ENCODE data around the gene FNDC3B.

FNDC3B gene

DNA sequence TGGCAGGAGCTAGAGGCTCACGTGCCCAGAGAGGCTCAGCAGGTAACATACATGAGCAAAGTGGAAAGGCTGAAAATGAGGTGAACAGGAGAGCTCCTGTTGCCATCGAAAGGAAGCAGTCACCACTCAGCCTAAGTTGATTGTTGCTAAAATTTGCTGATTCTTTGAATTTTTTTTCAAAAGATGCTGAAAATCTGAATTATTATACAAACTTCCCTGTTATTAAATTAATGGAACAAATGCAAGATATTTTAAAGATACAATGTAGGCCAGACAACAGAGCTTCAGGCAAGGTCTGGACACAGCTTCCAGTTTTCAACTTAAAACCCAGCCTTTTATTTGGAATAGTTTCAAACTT is 257.6 kb downstream of the FNDC3B start:
- TF ChIP-seq, protein P1, sequence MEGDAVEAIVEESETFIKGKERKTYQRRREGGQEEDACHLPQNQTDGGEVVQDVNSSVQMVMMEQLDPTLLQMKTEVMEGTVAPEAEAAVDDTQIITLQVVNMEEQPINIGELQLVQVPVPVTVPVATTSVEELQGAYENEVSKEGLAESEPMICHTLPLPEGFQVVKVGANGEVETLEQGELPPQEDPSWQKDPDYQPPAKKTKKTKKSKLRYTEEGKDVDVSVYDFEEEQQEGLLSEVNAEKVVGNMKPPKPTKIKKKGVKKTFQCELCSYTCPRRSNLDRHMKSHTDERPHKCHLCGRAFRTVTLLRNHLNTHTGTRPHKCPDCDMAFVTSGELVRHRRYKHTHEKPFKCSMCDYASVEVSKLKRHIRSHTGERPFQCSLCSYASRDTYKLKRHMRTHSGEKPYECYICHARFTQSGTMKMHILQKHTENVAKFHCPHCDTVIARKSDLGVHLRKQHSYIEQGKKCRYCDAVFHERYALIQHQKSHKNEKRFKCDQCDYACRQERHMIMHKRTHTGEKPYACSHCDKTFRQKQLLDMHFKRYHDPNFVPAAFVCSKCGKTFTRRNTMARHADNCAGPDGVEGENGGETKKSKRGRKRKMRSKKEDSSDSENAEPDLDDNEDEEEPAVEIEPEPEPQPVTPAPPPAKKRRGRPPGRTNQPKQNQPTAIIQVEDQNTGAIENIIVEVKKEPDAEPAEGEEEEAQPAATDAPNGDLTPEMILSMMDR (IDR thresholded peaks at IDR 0.05; ENCODE audit: low read length, missing control alignments) = no peak
- DNase-seq (ENCODE audit: low read depth) = no peak
- no peak overlapping the region for H3K4me3 ChIP-seq (replicated peaks; ENCODE audit: low read depth, low read length)

DNA sequence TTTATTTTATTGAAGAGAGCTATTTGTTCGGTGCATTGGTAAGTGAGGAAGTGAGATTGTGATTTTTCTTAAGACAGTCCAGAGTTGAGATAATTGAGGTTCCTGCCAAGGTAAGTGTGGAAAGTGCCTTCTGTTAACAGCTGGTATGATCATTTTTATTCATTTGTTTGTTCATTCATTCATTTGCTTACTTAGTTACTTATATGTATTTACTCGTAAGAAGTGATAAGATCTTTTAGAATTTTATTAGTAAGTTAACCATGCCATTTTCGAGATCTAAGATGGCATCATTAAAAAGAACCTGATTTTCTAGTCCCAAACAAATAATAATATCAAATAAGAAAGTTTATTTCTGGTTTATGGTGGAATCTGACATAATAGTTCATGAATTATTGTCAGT is 258.9 kb downstream of the FNDC3B start:
- H3K4me3 ChIP-seq (replicated peaks; ENCODE audit: low read depth, low read length) = no peak overlapping the region
- no peak for DNase-seq (ENCODE audit: low read depth)
- TF ChIP-seq, protein P1 (IDR thresholded peaks at IDR 0.05; ENCODE audit: low read length, missing control alignments) = no peak

DNA sequence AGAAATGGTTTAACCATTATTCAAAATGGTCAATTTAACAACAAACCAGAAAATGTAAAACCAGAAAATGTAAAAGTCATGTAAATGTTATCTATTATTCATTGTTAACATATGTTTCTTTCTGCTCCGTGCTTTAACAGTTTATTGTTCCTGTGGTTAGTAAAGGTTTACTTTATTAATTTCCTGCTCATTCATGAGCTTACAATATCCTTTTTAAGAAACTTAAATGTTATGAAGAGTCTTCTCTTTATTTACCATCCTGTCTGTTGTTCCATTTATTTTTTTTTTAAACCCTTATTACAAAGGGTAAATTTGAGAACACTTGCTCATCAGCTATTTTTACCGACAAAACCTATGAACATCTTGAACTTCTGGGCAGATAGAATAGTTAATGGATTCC is 260.8 kb downstream of the FNDC3B start:
- DNase-seq (ENCODE audit: low read depth) = no peak
- TF ChIP-seq, protein P1 (IDR thresholded peaks at IDR 0.05; ENCODE audit: low read length, missing control alignments) = no peak
- no peak overlapping the region for H3K4me3 ChIP-seq (replicated peaks; ENCODE audit: low read depth, low read length)

DNA sequence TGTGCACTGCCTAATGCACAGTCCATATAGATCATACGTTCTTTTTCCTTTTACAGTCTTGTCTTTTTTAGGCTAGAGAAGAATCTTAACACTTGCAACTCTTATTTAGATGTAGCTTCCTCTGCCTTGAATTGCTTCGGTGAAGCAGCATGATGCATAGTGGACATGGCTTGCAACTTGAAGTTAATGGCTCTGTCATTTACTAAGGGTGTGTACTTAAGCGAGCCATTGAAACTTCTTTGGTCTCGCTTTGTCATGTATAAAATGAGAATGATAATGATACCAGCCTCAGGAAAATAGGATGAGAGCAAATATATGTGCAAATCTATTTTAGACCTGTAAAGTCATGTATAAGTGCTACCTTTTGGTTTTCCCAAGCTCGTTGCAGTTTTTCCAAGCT is 261.5 kb downstream of the FNDC3B start:
- TF ChIP-seq, protein P1 (IDR thresholded peaks at IDR 0.05; ENCODE audit: low read length, missing control alignments) = no peak
- H3K4me3 ChIP-seq (replicated peaks; ENCODE audit: low read depth, low read length) = no peak overlapping the region
- no peak for DNase-seq (ENCODE audit: low read depth)

DNA sequence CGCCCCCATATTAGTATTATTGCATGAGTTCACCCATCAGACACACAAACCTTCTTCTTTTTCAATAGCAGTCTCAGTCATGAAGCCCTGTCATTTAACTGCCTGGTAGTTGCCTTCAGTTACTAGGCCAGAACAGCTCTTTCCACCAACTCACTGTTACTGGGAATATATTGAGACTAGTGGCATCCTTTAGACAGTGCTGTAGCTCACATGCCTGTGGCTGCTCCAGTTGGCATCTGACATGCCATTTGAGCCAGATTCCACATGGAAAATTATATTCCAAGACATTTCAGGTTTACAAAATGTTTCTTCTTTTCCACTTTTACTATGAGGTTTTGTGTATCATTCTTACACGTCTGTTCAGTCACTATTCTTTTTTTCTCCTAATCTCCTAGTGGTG is 262.8 kb downstream of the FNDC3B start:
- TF ChIP-seq, protein P1 (IDR thresholded peaks at IDR 0.05; ENCODE audit: low read length, missing control alignments) = no peak
- DNase-seq (ENCODE audit: low read depth) = no peak
- H3K4me3 ChIP-seq (replicated peaks; ENCODE audit: low read depth, low read length) = no peak overlapping the region

DNA sequence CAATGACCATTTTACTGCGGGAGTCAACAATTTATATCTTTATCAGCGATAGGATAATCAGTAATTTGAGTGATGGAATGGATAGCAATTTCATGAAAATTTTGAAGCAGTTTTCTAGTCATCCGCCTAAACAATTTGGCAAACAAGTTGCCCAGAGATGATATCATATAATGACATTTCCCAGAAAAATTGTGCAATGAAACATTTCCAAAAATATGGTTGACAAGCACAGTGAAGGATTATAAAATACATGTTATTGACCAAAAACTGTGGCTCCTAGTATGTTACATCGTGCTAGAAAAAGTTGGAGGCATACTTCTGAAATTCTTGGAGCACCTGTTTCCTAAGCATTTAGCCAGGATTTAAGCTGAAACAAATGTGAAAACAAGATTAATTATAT is 263.8 kb downstream of the FNDC3B start:
- DNase-seq (ENCODE audit: low read depth) = peak; percentile 49
- TF ChIP-seq, protein P1 (IDR thresholded peaks at IDR 0.05; ENCODE audit: low read length, missing control alignments) = no peak
- no peak overlapping the region for H3K4me3 ChIP-seq (replicated peaks; ENCODE audit: low read depth, low read length)

DNA sequence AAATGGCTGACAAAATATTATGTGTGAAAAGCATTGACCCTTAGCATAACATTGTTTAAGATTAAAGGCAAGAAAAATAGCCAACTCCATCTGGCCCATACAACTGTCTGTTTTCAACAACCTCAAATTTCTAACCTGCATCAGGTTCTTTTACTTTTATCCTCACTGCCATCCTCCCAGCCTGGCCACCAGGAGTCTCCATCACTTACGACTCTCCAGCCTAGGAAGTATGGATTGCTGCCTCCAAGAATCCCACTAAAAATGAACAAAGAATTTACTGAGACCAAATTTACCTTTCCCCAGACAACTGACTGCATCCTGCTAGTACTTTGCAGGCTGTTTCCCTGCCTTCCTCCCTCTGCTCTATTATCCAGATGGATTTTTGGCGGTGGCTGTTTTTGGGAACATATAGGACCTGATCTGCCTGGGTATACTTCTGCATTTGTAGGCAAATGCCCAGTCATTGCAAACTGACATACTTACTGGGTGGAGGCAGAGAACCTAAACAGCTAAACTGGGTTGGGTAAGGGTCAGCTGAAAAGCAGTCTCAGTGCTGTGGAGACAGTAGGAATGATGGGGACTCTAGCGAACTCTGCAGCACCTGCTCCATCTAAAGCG is 264.7 kb downstream of the FNDC3B start:
- TF ChIP-seq, protein P1 (IDR thresholded peaks at IDR 0.05; ENCODE audit: low read length, missing control alignments) = peak; percentile 39
- no peak for DNase-seq (ENCODE audit: low read depth)
- no peak overlapping the region for H3K4me3 ChIP-seq (replicated peaks; ENCODE audit: low read depth, low read length)
